Epithelial cell of proximal tubule (primary cell): ENCODE measurements around the gene KCNC1. TPM values are rescaled to one million over a fixed set of nuclear protein-coding genes. Genes with fewer than 3 reads are reported as not detected.
A peak's percentile ranks its signal among the peaks of the same experiment; 100 is the strongest.

Experiments
- DNase-seq: peaks from one replicate; pipeline ENCODE4 v3.0.0-alpha.2; 2011; ENCODE audit warnings: low read depth
- H3K4me3 ChIP-seq: 2 replicates; pipeline ENCODE4 v1.5.1; 2011; ENCODE audit warnings: low read depth, mild to moderate bottlenecking, low read length
- total RNA-seq: library from RNA; depleted of rRNA; stranded (reverse); fragments of >200 nt; gene quantifications from 2 replicates; pipeline ENCODE4 v1.2.3, GENCODE V29; 2015
- TF ChIP-seq, protein P1 (sequence below): conservative IDR thresholded peaks from 2 replicates; pipeline ENCODE4 v1.5.1; 2012; ENCODE audit warnings: low read depth, mild to moderate bottlenecking, low read length

The KCNC1 gene
- not detected in 2 replicates for total RNA-seq

DNA sequence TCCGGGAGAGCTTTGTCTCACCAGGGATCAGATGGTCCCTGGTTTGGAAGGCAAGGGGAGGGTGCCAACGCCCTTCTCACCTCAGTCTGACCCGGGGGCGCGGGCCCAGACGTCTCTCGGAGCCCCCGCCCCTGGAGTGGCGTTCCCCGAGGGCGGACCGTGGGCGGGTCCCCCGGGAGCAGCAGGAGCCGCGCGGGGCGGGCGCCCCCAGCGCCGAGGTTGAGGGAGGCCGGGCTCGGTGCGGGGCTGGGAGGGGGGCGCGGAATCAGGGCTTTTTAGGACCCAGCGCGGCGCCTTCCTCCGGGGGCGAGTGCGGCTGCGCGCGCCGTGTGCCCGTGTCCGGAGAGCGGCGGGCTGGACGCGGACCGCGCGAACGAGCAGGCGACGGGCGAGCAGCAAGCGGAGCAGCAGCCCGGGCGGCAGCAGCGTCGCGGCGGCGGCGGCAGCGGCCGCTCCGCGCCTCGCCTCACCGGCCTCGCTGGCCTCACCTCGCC, at the start of gene KCNC1:
Gene KCNC1, plus strand, starts transcription at position 364 of the 494 bp plus-strand sequence. CDS start 1,222 bp downstream, outside the sequence.
- peak within 1 kb of the TSS; percentile 40 for H3K4me3 ChIP-seq
- TF ChIP-seq, protein P1, sequence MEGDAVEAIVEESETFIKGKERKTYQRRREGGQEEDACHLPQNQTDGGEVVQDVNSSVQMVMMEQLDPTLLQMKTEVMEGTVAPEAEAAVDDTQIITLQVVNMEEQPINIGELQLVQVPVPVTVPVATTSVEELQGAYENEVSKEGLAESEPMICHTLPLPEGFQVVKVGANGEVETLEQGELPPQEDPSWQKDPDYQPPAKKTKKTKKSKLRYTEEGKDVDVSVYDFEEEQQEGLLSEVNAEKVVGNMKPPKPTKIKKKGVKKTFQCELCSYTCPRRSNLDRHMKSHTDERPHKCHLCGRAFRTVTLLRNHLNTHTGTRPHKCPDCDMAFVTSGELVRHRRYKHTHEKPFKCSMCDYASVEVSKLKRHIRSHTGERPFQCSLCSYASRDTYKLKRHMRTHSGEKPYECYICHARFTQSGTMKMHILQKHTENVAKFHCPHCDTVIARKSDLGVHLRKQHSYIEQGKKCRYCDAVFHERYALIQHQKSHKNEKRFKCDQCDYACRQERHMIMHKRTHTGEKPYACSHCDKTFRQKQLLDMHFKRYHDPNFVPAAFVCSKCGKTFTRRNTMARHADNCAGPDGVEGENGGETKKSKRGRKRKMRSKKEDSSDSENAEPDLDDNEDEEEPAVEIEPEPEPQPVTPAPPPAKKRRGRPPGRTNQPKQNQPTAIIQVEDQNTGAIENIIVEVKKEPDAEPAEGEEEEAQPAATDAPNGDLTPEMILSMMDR, result no peak
- no peak for DNase-seq

DNA sequence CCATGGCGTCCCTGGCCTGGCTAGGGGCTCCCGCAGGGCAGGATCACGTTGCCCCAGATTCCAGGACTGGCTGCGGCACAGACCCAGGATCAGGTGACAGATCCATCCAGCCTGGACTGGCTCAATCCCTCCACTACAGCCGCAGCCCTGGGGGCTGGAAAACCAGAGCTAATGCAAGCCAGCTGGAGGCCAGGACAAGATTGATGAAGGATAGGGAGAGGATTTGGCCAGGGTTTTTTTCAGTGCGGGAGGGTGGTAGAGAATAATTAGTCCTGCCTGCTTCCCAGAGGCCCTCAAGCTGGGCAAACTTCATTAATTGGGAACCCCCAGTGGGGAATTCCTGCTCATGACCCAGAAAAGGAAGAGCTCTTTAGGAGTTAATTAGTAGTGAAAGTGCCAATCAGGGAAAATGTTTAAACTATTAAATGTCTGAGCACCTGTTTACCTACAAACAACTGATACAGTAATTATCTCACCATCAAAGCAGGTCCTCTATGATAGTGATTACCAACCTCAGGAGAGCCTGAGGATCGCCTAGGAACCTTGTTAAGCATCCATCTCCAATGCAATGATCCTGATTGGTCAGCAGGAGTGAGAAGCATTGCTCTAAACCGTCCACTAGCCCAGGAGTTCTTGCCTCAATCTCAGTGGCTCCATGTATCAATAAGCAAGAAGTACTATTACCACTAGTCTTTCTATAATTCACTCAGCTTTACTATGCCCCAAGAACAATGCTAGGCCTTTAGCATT, 48.2 kb upstream of the KCNC1 start:
- TF ChIP-seq, protein P1, result no peak
- DNase-seq, result no peak
- H3K4me3 ChIP-seq, result no peak overlapping the region

DNA sequence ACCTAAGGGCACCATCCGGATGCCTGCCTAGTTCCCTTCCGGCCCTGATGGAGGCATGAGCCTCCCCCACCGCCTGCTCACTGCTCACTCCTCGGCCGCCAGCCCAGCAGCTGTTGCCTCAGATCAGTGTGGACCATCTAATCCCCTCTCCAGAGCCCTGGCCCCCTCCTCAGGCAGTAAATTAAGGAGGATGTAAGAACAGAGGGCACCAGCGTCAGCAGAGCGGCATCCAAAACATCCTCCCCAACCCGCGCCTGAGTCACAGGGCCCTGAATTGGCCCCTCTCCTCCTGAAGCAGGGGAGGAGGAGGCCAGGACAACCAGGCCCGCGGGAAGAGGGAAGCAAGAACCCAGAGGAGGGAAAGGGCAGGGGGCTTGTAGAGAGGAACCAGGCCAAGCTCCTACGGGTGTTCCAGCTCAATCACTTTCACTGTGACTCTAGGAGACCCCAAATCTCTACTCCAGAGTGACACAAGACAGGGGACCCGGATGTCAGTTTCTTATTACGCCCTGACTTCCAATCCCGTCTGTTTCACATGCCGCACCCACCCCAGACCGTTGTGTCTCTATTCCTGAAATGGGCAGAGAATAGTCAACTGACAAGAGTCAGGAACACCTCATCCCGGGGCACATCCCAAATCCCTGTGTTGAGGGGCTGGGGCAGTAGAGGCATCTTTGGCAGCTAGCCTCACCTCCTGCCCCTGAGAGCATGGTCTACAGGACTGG, 46.5 kb upstream of the KCNC1 start:
- no peak overlapping the region for H3K4me3 ChIP-seq
- TF ChIP-seq, protein P1, result no peak
- DNase-seq, result no peak

DNA sequence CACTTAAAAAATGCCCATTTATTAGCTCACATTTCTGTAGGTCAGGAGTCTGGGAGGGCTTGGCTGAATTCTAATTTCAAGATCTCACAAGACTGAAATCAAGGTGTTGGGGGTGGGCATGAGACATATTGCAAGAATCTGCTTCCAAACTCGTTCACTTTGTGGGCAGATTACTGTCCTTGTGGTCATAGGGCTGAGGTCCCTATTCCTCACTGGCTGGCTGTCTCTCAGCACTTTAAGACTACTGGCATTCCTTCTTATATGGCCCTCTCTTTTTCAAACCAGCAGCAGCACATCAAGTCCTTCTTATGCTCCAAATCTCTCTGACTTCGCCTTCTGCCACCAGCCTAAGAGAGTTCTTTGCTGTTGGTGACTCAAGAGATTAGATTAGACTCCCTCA, 43.0 kb upstream of the KCNC1 start:
- H3K4me3 ChIP-seq, result no peak overlapping the region
- no peak for DNase-seq
- TF ChIP-seq, protein P1, result no peak

DNA sequence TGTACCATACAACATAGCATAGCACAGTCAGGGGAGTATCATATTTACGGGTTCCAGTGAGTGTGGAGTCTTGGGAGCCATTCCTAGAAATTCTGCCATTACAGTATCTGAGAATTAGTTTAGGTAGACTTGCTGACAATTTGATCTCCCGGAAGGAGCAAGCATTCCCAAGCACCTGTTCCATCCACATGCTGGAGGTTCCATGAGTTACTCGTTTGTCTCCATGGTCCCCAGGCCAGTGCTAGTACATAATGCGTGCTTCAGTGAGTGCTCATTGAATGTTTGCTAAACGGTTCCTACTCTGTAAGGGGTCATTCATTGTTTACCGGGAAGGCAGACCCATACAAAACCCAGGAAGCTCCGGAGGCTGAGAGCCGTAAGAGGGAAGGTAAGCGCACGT, 42.6 kb upstream of the KCNC1 start:
- TF ChIP-seq, protein P1, result no peak
- DNase-seq, result no peak
- H3K4me3 ChIP-seq, result no peak overlapping the region

DNA sequence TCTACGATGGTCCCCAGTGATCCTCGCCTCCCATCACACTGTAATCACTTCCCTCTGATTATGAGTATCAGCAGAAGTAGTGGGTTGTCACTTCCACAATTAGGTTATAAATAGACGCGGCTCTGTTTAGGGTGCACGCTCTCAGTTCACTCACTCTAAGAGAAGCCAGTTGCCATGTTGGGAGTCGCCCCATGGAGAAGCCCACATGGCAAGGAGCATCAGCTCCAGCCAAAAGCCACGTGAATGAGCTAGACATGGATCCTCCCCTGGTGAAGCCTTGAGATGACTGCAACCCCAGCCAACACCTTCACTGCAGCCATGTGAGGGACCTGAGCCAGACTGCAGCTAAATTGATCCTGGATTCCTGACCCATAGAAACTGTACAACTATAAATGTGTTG, 41.6 kb upstream of the KCNC1 start:
- TF ChIP-seq, protein P1, result no peak
- no peak overlapping the region for H3K4me3 ChIP-seq
- no peak for DNase-seq

DNA sequence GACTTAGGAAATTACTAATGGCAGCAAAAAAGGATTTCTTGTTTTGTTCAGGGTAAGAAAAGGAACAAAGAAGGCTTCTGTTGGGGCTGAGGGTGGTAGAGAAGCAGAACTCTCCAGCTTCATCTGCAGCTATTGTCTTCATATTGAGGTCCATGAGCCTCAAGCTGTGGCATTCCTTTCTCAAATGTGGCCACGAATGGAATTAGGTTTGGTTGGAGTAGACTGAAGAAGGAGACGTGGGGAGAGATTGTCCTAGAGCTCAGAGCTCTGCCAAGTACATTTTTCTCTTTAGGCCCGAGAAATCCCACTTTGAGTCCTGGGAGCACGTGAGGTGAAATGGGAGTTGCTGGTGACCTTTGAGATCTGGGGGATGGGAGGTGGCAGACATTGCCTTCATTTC, 41.0 kb upstream of the KCNC1 start:
- no peak overlapping the region for H3K4me3 ChIP-seq
- TF ChIP-seq, protein P1, result no peak
- DNase-seq, result no peak
